SK-MEL-5 (cell line): ENCODE data around the gene COLEC12. TPM values are rescaled to one million over a fixed set of nuclear protein-coding genes. Genes with fewer than 3 reads are reported as not detected.
A peak's percentile ranks its signal among the peaks of the same experiment; 100 is the strongest.

Experiments
- DNase-seq: peaks from one replicate; pipeline ENCODE4 v3.0.0-alpha.2; 2016; ENCODE audit warnings: low read depth, low spot score
- in situ Hi-C: cut with HindIII; loops from 2 replicates; pipeline ENCODE4 v1.10.0; 2016; ENCODE audit warnings: low sequenced_read_pairs, high pct_unique_total_duplicates, low pct_unique_long_range_greater_than_20kb
- total RNA-seq: library from RNA; depleted of rRNA; stranded (reverse); fragments of >200 nt; shearing (Covaris generic); gene quantifications from 2 replicates; pipeline ENCODE4 v1.2.3, GENCODE V29; 2014

The COLEC12 gene
- total RNA-seq, 1 experiment from 2014 or later = 1.9 TPM

GRCh38 chr18:486929-487740 is 13.4 kb downstream of the COLEC12 start:
- DNase-seq = peak; percentile 53
- in situ Hi-C loops = no loop called here

GRCh38 chr18:484749-485464 is 15.6 kb downstream of the COLEC12 start:
- in situ Hi-C loops = no loop called here
- DNase-seq = no peak

- in situ Hi-C loops = no loop called here
- no peak for DNase-seq
Measured at GRCh38 chr18:478681-479080, 21.8 kb downstream of the COLEC12 start.

- in situ Hi-C loops = no loop called here
Measured at GRCh38 chr18:477565-477964, 22.9 kb downstream of the COLEC12 start.

GRCh38 chr18:476251-476664 is 24.2 kb downstream of the COLEC12 start:
- in situ Hi-C loops = no loop called here
- no peak for DNase-seq

More at GRCh38 chr18:477565-477964, 22.9 kb downstream of the COLEC12 start:
- DNase-seq = peak; percentile 22

GRCh38 chr18:475202-476031 is 25.1 kb downstream of the COLEC12 start:
- peak; percentile 15 for DNase-seq
- in situ Hi-C loops = no loop called here

- in situ Hi-C loops = no loop called here
- DNase-seq = no peak
Measured at GRCh38 chr18:474416-474815, 26.1 kb downstream of the COLEC12 start.

GRCh38 chr18:473802-474201 is 26.7 kb downstream of the COLEC12 start:
- in situ Hi-C loops = no loop called here
- no peak for DNase-seq

- in situ Hi-C loops = no loop called here
- no peak for DNase-seq
Measured at GRCh38 chr18:471716-472115, 28.8 kb downstream of the COLEC12 start.

GRCh38 chr18:470661-471501 is 29.6 kb downstream of the COLEC12 start:
- in situ Hi-C loops = no loop called here

GRCh38 chr18:468955-469790 is 31.3 kb downstream of the COLEC12 start:
- in situ Hi-C loops = no loop called here
- DNase-seq = peak; percentile 6

More at GRCh38 chr18:470661-471501, 29.6 kb downstream of the COLEC12 start:
- DNase-seq = no peak

GRCh38 chr18:463827-464541 is 36.5 kb downstream of the COLEC12 start:
- no peak for DNase-seq
- in situ Hi-C loops = no loop called here

GRCh38 chr18:463403-463802 is 37.1 kb downstream of the COLEC12 start:
- in situ Hi-C loops = no loop called here
- no peak for DNase-seq

- in situ Hi-C loops = no loop called here
- DNase-seq = no peak
Measured at GRCh38 chr18:461762-462161, 38.7 kb downstream of the COLEC12 start.

- in situ Hi-C loops = no loop called here
- DNase-seq = no peak
Measured at GRCh38 chr18:460791-461190, 39.7 kb downstream of the COLEC12 start.
